ENCODE results near the gene RPS25.
A peak's percentile ranks its signal among the peaks of the same experiment; 100 is the strongest.

Gene RPS25

GRCh38 chr11:119025099-119025473 lies 6.9 kb upstream of the RPS25 start:
- H3K36me3 ChIP-seq (replicated peaks; ENCODE audit: insufficient read depth, low read length) = no peaks in the 10 kb centered on the region
- H3K27ac ChIP-seq (ENCODE audit: low read length) = no peak overlapping the region
- H3K9me3 ChIP-seq (replicated peaks; ENCODE audit: insufficient read depth, low read length) = no peaks in the 10 kb centered on the region

GRCh38 chr11:119024430-119025098 lies 6.4 kb upstream of the RPS25 start:
- H3K36me3 ChIP-seq (replicated peaks; ENCODE audit: insufficient read depth, low read length) = no peaks in the 10 kb centered on the region
- no peaks in the 10 kb centered on the region for H3K9me2 ChIP-seq (replicated peaks; ENCODE audit: insufficient read depth, low read length)
- H3K4me1 ChIP-seq (ENCODE audit: low read length) = peaks cover 63% of the 10 kb centered on the region
- peak overlapping the region; percentile 92; the same call in 1 of the 2 replicates for H3K27ac ChIP-seq (ENCODE audit: low read length)
- H3K27me3 ChIP-seq (replicated peaks; ENCODE audit: insufficient read depth, low read length) = no peaks in the 10 kb centered on the region
- DNase-seq = no peak
- peaks cover 39% of the 10 kb centered on the region for H3F3A ChIP-seq (ENCODE audit: insufficient read depth, low read length)
- no peak overlapping the region for H3K4me3 ChIP-seq (ENCODE audit: low read length)
- H3K4me2 ChIP-seq (ENCODE audit: low read depth, low read length) = no peak overlapping the region
- TF ChIP-seq, protein P1, sequence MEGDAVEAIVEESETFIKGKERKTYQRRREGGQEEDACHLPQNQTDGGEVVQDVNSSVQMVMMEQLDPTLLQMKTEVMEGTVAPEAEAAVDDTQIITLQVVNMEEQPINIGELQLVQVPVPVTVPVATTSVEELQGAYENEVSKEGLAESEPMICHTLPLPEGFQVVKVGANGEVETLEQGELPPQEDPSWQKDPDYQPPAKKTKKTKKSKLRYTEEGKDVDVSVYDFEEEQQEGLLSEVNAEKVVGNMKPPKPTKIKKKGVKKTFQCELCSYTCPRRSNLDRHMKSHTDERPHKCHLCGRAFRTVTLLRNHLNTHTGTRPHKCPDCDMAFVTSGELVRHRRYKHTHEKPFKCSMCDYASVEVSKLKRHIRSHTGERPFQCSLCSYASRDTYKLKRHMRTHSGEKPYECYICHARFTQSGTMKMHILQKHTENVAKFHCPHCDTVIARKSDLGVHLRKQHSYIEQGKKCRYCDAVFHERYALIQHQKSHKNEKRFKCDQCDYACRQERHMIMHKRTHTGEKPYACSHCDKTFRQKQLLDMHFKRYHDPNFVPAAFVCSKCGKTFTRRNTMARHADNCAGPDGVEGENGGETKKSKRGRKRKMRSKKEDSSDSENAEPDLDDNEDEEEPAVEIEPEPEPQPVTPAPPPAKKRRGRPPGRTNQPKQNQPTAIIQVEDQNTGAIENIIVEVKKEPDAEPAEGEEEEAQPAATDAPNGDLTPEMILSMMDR (IDR thresholded peaks at IDR 0.05; ENCODE audit: low read length) = no peak
- TF ChIP-seq EZH2phosphoT487 (IDR thresholded peaks at IDR 0.05; ENCODE audit: low read length) = no peak
- no peak for TF ChIP-seq EZH2 (optimal IDR thresholded peaks at IDR 0.05; ENCODE audit: low read depth, low read length)
- H3K79me2 ChIP-seq (ENCODE audit: low read length) = peaks cover 92% of the 10 kb centered on the region
- no peak overlapping the region for H3K9ac ChIP-seq (ENCODE audit: low read length)
- no peak overlapping the region for H2AFZ ChIP-seq (ENCODE audit: low read length)
- no peaks in the 10 kb centered on the region for H3K9me3 ChIP-seq (replicated peaks; ENCODE audit: insufficient read depth, low read length)
- H4K20me1 ChIP-seq (ENCODE audit: insufficient read depth, low read length) = 0 out of 2 replicates have a peak, but pooled peaks cover 3% of the 10 kb centered on the region

More at GRCh38 chr11:119025099-119025473, 6.9 kb upstream of the RPS25 start:
- Histone ChIP-seq H3K4me2 (ENCODE audit: low read depth, low read length) (no peak overlapping the region), H3K4me3 (ENCODE audit: low read length) (no peak overlapping the region), H2AFZ (ENCODE audit: low read length) (no peak overlapping the region), H3K27me3 (replicated peaks; ENCODE audit: insufficient read depth, low read length) (no peaks in the 10 kb centered on the region), H4K20me1 (ENCODE audit: insufficient read depth, low read length) (0 out of 2 replicates have a peak, but pooled peaks cover 3% of the 10 kb centered on the region), H3K9me2 (replicated peaks; ENCODE audit: insufficient read depth, low read length) (no peaks in the 10 kb centered on the region), H3K79me2 (ENCODE audit: low read length) (peaks cover 92% of the 10 kb centered on the region), H3K9ac (ENCODE audit: low read length) (no peak overlapping the region), H3F3A (ENCODE audit: insufficient read depth, low read length) (peaks cover 44% of the 10 kb centered on the region), H3K4me1 (ENCODE audit: low read length) (peaks cover 59% of the 10 kb centered on the region)
- DNase-seq = no peak
- TF ChIP-seq EZH2phosphoT487 (IDR thresholded peaks at IDR 0.05; ENCODE audit: low read length) (no peak), EZH2 (optimal IDR thresholded peaks at IDR 0.05; ENCODE audit: low read depth, low read length) (no peak)
- TF ChIP-seq, protein P1 (IDR thresholded peaks at IDR 0.05; ENCODE audit: low read length) = no peak

DNA sequence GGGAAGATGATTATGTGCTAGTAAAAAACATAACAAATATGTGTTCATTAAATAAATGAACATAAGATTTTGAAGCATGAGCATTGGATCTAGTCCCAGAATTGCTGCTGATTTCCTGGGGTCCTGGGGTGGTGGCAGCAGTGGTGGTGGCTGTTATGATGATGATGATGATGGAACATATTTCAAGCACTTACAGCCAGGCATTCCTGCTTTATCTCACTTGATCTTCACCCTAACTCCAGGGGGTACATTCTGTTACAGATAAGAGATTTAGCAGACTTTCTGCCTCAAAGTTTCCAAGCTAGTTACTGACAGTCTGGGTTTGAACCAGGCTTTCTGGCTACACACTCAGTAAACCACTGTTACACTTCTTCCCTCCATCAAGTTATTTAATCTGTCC lies 5.6 kb upstream of the RPS25 start:
- no peak for DNase-seq
- H3K79me2 ChIP-seq (ENCODE audit: low read length) = peaks cover 92% of the 10 kb centered on the region
- no peaks in the 10 kb centered on the region for H3K27me3 ChIP-seq (replicated peaks; ENCODE audit: insufficient read depth, low read length)
- H3K4me2 ChIP-seq (ENCODE audit: low read depth, low read length) = peak overlapping the region; percentile 51
- TF ChIP-seq, protein P1 (IDR thresholded peaks at IDR 0.05; ENCODE audit: low read length) = no peak
- TF ChIP-seq EZH2 (optimal IDR thresholded peaks at IDR 0.05; ENCODE audit: low read depth, low read length) = no peak
- TF ChIP-seq EZH2phosphoT487 (IDR thresholded peaks at IDR 0.05; ENCODE audit: low read length) = no peak
- no peaks in the 10 kb centered on the region for H3K9me2 ChIP-seq (replicated peaks; ENCODE audit: insufficient read depth, low read length)
- no peaks in the 10 kb centered on the region for H3K9me3 ChIP-seq (replicated peaks; ENCODE audit: insufficient read depth, low read length)
- peak overlapping the region; percentile 92; the same call in 1 of the 2 replicates for H3K27ac ChIP-seq (ENCODE audit: low read length)
- peak overlapping the region; percentile 44; the same call in 1 of the 2 replicates for H3K9ac ChIP-seq (ENCODE audit: low read length)
- no peaks in the 10 kb centered on the region for H3K36me3 ChIP-seq (replicated peaks; ENCODE audit: insufficient read depth, low read length)
- peak overlapping the region; percentile 2; the same call in 1 of the 2 replicates for H3K4me3 ChIP-seq (ENCODE audit: low read length)
- 0 out of 2 replicates have a peak, but pooled peaks cover 3% of the 10 kb centered on the region for H4K20me1 ChIP-seq (ENCODE audit: insufficient read depth, low read length)
- peaks cover 54% of the 10 kb centered on the region for H3K4me1 ChIP-seq (ENCODE audit: low read length)
- H2AFZ ChIP-seq (ENCODE audit: low read length) = no peak overlapping the region
- H3F3A ChIP-seq (ENCODE audit: insufficient read depth, low read length) = peaks cover 36% of the 10 kb centered on the region
